HepG2 (cell line): ENCODE results near the gene C9orf40. TPM values are rescaled to one million over a fixed set of nuclear protein-coding genes. Genes with fewer than 3 reads are reported as not detected.

Experiments used
- ATAC-seq: fragments of 200-7000 bp; cut with Tn5 transposase; 3 replicates; pipeline ENCODE4 v1.9.1; 2020; ENCODE audit warnings: mild to moderate bottlenecking, moderate library complexity
- BruUV-seq: library from RNA; stranded (reverse); fragments of 400-500 nt; replicated peaks from 2 replicates; lab custom pipeline; 2021; lab: Mats Ljungman, UMichigan
- CTCF ChIA-PET: fragments of 300-600 bp; formaldehyde crosslinking; extraction: SDS; loops from one replicate; lab custom pipeline; 2021; ENCODE audit warnings: low total read pairs, inconsistent platforms, low intra/inter-chr PET ratio; lab: Yijun Ruan, JAX
- POLR2A ChIA-PET: fragments of 350-600 bp; sonication (Branson Sonifier 250); formaldehyde crosslinking; loops from one replicate; lab custom pipeline; 2020; ENCODE audit warnings: antibody characterized with exemption, inconsistent platforms; lab: Yijun Ruan, JAX
- DNase-seq: peaks from one replicate; pipeline ENCODE4 v3.0.0-alpha.2; 2015; ENCODE audit warnings: low spot score
- FAIRE-seq: peaks from 3 replicates; lab custom pipeline; 2011; peaks lifted over from hg19 to GRCh38; lab: Jason Lieb, UNC
- H2AFZ ChIP-seq: one replicate; pipeline ENCODE4 v1.6.1; 2011; ENCODE audit warnings: low read length, inconsistent platforms
- H3K27ac ChIP-seq: fragments of 300-600 bp; 3 replicates; pipeline ENCODE4 v1.8.0; 2011; ENCODE audit warnings: mixed run types, mild to moderate bottlenecking, mixed read lengths, low read length, inconsistent platforms; ENCODE audit not compliant: insufficient read depth; ENCODE audit errors: extremely low read length
- H3K27me3 ChIP-seq, 2 experiments: fragments of 200-600 bp in 1 of 2; 2 replicates in 1 of 2; 3 replicates in 1 of 2; pipeline versions ENCODE4 v1.6.0 to v1.8.0; 2011; ENCODE audit warnings: low read length in 2 of 2, mild to moderate bottlenecking in 2 of 2, moderate library complexity in 2 of 2, inconsistent platforms in 1 of 2; ENCODE audit not compliant: insufficient read depth in 2 of 2, control insufficient read depth in 1 of 2
- H3K36me3 ChIP-seq, 2 experiments: fragments of 200-600 bp in 1 of 2; replicated peaks in 1 of 2; 2 replicates in 1 of 2; 3 replicates in 1 of 2; pipeline versions ENCODE4 v1.5.1 to v1.8.0; 2011; ENCODE audit warnings: low read length in 2 of 2, inconsistent platforms in 1 of 2; ENCODE audit not compliant: insufficient read depth in 2 of 2, control insufficient read depth in 1 of 2
- H3K4me1 ChIP-seq: 2 replicates; pipeline ENCODE4 v1.5.1; 2012; ENCODE audit warnings: low read length, inconsistent platforms; ENCODE audit not compliant: insufficient read depth
- H3K4me2 ChIP-seq: 2 replicates; pipeline ENCODE4 v1.6.0; 2011; ENCODE audit warnings: low read depth, low read length, inconsistent platforms
- H3K4me3 ChIP-seq, 3 experiments: fragments of 200-600 bp in 1 of 3; sonication (generic), shearing (Covaris generic) in 1 of 3; replicated peaks in 1 of 3; 2 replicates each; pipeline ENCODE4 v1.5.1; 2011 to 2016; ENCODE audit warnings: low read length in 3 of 3, inconsistent platforms in 2 of 3, low read depth in 2 of 3, mild to moderate bottlenecking in 2 of 3, control low read depth in 1 of 3, mixed read lengths in 1 of 3; ENCODE audit not compliant: insufficient read depth in 1 of 3
- H3K79me2 ChIP-seq: one replicate; pipeline ENCODE4 v1.6.1; 2011; ENCODE audit warnings: low read length, inconsistent platforms; ENCODE audit not compliant: insufficient read depth
- H3K9ac ChIP-seq: 2 replicates; pipeline ENCODE4 v1.6.0; 2011; ENCODE audit warnings: mild to moderate bottlenecking, low read depth, low read length, inconsistent platforms; ENCODE audit not compliant: insufficient read depth
- H3K9me3 ChIP-seq: 2 replicates; pipeline ENCODE4 v1.5.1; 2012; ENCODE audit warnings: mild to moderate bottlenecking, low read length
- H4K20me1 ChIP-seq: 2 replicates; pipeline ENCODE4 v1.6.0; 2011; ENCODE audit warnings: inconsistent platforms, mild to moderate bottlenecking, low read length, moderate library complexity; ENCODE audit not compliant: insufficient read depth
- HDAC1 ChIP-seq: sonication (generic); formaldehyde crosslinking; IDR thresholded peaks from 2 replicates; pipeline ENCODE4 v1.5.1; 2020; ENCODE audit warnings: mild to moderate bottlenecking, missing genetic modification reagents
- HMG20B ChIP-seq: conservative IDR thresholded peaks from 2 replicates; pipeline ENCODE4 v1.6.1; 2016; ENCODE audit warnings: missing genetic modification reagents, missing compliant biosample characterization
- MBD4 ChIP-seq: IDR thresholded peaks from 2 replicates; pipeline ENCODE4 v1.6.1; 2012; ENCODE audit warnings: low read length, inconsistent platforms, borderline replicate concordance
- NBN ChIP-seq: fragments of 450-650 bp; conservative IDR thresholded peaks from 2 replicates; pipeline ENCODE4 v1.6.1; 2017
- PHF21A ChIP-seq: sonication (generic); formaldehyde crosslinking; IDR thresholded peaks from 2 replicates; pipeline ENCODE4 v1.5.0; 2020; ENCODE audit warnings: mild to moderate bottlenecking, missing genetic modification reagents
- POGZ ChIP-seq: sonication (generic); formaldehyde crosslinking; IDR thresholded peaks from 2 replicates; pipeline ENCODE4 v1.4.0; 2020; ENCODE audit warnings: mild to moderate bottlenecking, missing genetic modification reagents
- TBP ChIP-seq: sonication (generic); formaldehyde crosslinking; IDR thresholded peaks from 2 replicates; pipeline ENCODE4 v1.5.0; 2020; ENCODE audit warnings: missing genetic modification reagents
- WIZ ChIP-seq: sonication (generic); formaldehyde crosslinking; IDR thresholded peaks from 2 replicates; pipeline ENCODE4 v1.5.1; 2020; ENCODE audit warnings: mild to moderate bottlenecking, missing genetic modification reagents
- ZNF143 ChIP-seq: sonication (generic); formaldehyde crosslinking; IDR thresholded peaks from 2 replicates; pipeline ENCODE4 v1.4.0; 2020; ENCODE audit warnings: missing genetic modification reagents
- ZNF354B ChIP-seq: sonication (generic); formaldehyde crosslinking; IDR thresholded peaks from 2 replicates; pipeline ENCODE4 v1.8.0; 2022; ENCODE audit warnings: mild to moderate bottlenecking, missing genetic modification reagents
- ZNF383 ChIP-seq: sonication (generic); formaldehyde crosslinking; IDR thresholded peaks from 2 replicates; pipeline ENCODE4 v1.4.0; 2020; ENCODE audit warnings: missing genetic modification reagents, mild to moderate bottlenecking, borderline replicate concordance
- WGBS: methylation state at CpG from one replicate; pipeline ENCODE4 v1.1.6; 2017; ENCODE audit warnings: low lambda C conversion rate; 5-methylcytosine and 5-hydroxymethylcytosine counted together
- in situ Hi-C: cut with HindIII; loops from 2 replicates; pipeline ENCODE4 v1.10.0; 2017; ENCODE audit warnings: low pct_unique_long_range_greater_than_20kb; ENCODE audit not compliant: extremely low pct_ligation_motif_present
- intact Hi-C: fragments of 100-400 bp; cut with micrococcal nuclease; formaldehyde crosslinking; loops from one replicate; pipeline ENCODE4 v1.10.0; 2022; ENCODE audit not compliant: unreplicated experiment
- polyA plus RNA-seq, 8 experiments: library from polyadenylated mRNA; depleted of rRNA in 3 of 8; stranded (reverse) in 7 of 8; unstranded in 1 of 8; fragments of >200 nt; fragmentation: Illumina TruSeq in 4 of 8; extraction: Trizol in 4 of 8; gene quantifications; 2 replicates each; pipeline versions ENCODE4 v1.2.1 to v1.2.3, GENCODE V29; 2011 to 2016; ENCODE audit warnings: low read depth in 4 of 8, missing spikeins in 1 of 8, mixed read lengths in 1 of 8; ENCODE audit not compliant: insufficient read depth in 1 of 8
- total RNA-seq, 5 experiments: library from RNA; depleted of rRNA; stranded (reverse); fragments of >200 nt; fragmentation: Illumina TruSeq; extraction: Trizol; gene quantifications; 2 replicates each; pipeline ENCODE4 v1.2.3, GENCODE V29; 2016; ENCODE audit warnings: low read depth in 1 of 5
- TF ChIP-seq, protein P1 (sequence below): sonication (generic); formaldehyde crosslinking; IDR thresholded peaks from 2 replicates; pipeline ENCODE4 v1.4.0; 2020; ENCODE audit warnings: low read depth, missing genetic modification reagents
- TF ChIP-seq, protein P2 (sequence below): sonication (generic); formaldehyde crosslinking; IDR thresholded peaks from 2 replicates; pipeline ENCODE4 v1.9.0; 2021; ENCODE audit warnings: missing genetic modification reagents, mild to moderate bottlenecking, borderline replicate concordance

Gene C9orf40
- total and polyA plus RNA-seq, 2 of the 13 experiments (the other 11 are each of a cell fraction or from before 2014, with no cell fraction given) = 3.0 to 13.5 TPM

DNA sequence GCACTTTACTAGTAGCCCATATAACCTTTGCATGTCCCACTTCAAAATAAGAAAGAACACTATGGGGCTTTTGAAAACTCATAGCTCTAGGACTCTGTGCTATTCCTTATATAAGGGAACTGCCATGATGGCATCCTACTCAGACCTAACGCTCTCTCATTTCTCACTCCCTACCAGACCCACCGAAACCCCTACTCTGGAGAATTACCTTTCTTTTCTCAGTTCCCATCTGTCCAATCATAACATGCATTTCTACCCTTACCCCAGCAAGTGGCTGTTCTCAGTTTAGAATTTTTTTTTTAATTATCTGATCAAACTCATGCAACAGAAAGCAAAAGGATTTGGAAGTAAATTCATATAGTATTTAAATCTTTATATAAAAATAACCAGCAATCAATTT, 48.1 kb upstream of the C9orf40 start:
- H4K20me1 ChIP-seq = no peaks in the 10 kb centered on the region
- DNase-seq = no peak
- 95% methylated on average over 2 of the region's 2 CpGs for WGBS
- peaks cover 38% of the 10 kb centered on the region for H3K4me1 ChIP-seq
- in situ Hi-C loops (loop anchor here (5.0 kb wide), 2 partner anchors 49 to 224 kb away; partner anchors contain the start of gene C9orf40), intact Hi-C loops (no loop called here)
- FAIRE-seq = no peak
- H3K79me2 ChIP-seq = no peaks in the 10 kb centered on the region
- no peak overlapping the region for H3K4me3 ChIP-seq
- H3K36me3 ChIP-seq = peaks cover 6 to 17% of the 10 kb centered on the region in 2 experiments; a peak in 3 of 5 replicates
- H3K4me2 ChIP-seq = peak overlapping the region; percentile 14; the same call in 1 of the 2 replicates
- BruUV-seq = no TSS peak
- H3K27me3 ChIP-seq = no peaks in the 10 kb centered on the region
- H3K9me3 ChIP-seq = no peaks in the 10 kb centered on the region
- ChIA-PET POLR2A (interaction anchor here (3.7 to 3.9 kb wide), 2 partner anchors 27 to 48 kb away, joined by 16 to 21 read pairs; partner anchors contain the start of genes C9orf40 and CARNMT1), CTCF (interaction anchor here (2.6 kb wide), 1 partner anchor 224 kb away, joined by 41 read pairs; no protein-coding TSS in a partner anchor)
- peak overlapping the region; percentile 91 for H3K27ac ChIP-seq
- 0 out of 2 replicates have a peak overlapping the region, but pooled peaks have one; percentile 39 for H3K9ac ChIP-seq
- H2AFZ ChIP-seq = no peak overlapping the region
- no peak for TF ChIP-seq POGZ (CRISPR knock-in tag)
- TF ChIP-seq ZNF354B (CRISPR knock-in tag) = no peak
- TF ChIP-seq, protein P1, sequence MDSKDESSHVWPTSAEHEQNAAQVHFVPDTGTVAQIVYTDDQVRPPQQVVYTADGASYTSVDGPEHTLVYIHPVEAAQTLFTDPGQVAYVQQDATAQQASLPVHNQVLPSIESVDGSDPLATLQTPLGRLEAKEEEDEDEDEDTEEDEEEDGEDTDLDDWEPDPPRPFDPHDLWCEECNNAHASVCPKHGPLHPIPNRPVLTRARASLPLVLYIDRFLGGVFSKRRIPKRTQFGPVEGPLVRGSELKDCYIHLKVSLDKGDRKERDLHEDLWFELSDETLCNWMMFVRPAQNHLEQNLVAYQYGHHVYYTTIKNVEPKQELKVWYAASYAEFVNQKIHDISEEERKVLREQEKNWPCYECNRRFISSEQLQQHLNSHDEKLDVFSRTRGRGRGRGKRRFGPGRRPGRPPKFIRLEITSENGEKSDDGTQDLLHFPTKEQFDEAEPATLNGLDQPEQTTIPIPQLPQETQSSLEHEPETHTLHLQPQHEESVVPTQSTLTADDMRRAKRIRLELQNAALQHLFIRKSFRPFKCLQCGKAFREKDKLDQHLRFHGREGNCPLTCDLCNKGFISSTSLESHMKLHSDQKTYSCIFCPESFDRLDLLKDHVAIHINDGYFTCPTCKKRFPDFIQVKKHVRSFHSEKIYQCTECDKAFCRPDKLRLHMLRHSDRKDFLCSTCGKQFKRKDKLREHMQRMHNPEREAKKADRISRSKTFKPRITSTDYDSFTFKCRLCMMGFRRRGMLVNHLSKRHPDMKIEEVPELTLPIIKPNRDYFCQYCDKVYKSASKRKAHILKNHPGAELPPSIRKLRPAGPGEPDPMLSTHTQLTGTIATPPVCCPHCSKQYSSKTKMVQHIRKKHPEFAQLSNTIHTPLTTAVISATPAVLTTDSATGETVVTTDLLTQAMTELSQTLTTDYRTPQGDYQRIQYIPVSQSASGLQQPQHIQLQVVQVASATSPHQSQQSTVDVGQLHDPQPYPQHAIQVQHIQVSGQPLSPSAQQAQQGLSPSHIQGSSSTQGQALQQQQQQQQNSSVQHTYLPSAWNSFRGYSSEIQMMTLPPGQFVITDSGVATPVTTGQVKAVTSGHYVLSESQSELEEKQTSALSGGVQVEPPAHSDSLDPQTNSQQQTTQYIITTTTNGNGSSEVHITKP (CRISPR knock-in tag) = no peak
- TF ChIP-seq WIZ (CRISPR knock-in tag) = no peak
- TF ChIP-seq PHF21A (CRISPR knock-in tag) = no peak
- TF ChIP-seq, protein P2, sequence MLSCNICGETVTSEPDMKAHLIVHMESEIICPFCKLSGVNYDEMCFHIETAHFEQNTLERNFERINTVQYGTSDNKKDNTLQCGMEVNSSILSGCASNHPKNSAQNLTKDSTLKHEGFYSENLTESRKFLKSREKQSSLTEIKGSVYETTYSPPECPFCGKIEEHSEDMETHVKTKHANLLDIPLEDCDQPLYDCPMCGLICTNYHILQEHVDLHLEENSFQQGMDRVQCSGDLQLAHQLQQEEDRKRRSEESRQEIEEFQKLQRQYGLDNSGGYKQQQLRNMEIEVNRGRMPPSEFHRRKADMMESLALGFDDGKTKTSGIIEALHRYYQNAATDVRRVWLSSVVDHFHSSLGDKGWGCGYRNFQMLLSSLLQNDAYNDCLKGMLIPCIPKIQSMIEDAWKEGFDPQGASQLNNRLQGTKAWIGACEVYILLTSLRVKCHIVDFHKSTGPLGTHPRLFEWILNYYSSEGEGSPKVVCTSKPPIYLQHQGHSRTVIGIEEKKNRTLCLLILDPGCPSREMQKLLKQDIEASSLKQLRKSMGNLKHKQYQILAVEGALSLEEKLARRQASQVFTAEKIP (CRISPR knock-in tag) = no peak
- TF ChIP-seq TBP (CRISPR knock-in tag) = no peak
- TF ChIP-seq ZNF143 (CRISPR knock-in tag) = no peak
- no peak for TF ChIP-seq HDAC1 (CRISPR knock-in tag)
- TF ChIP-seq NBN = no peak
- TF ChIP-seq ZNF383 = no peak
- no peak for TF ChIP-seq MBD4
- TF ChIP-seq HMG20B = no peak
- ATAC-seq = no peak
